Transverse colon (tissue), 4 donors: ENCODE data around the gene CSNK1A1L. TPM values are rescaled to one million over a fixed set of nuclear protein-coding genes. Genes with fewer than 3 reads are reported as not detected.

Experiments
- DNase-seq: peaks from one replicate; pipeline ENCODE4 v3.0.0-alpha.2; 2019
- H3K27ac ChIP-seq, 4 donors: fragments of 200-600 bp; sonication (generic); 2 replicates each; pipeline ENCODE4 v1.5.1; 2016 to 2018; ENCODE audit warnings: inconsistent platforms in 4 of 4
- H3K27me3 ChIP-seq: fragments of 200-600 bp; sonication (generic); 2 replicates; pipeline ENCODE4 v1.5.1; 2017; ENCODE audit warnings: inconsistent platforms
- H3K36me3 ChIP-seq, 4 donors: fragments of 200-600 bp; sonication (generic); 2 replicates each; pipeline ENCODE4 v1.5.1; 2017 to 2019; ENCODE audit warnings: inconsistent platforms in 4 of 4
- H3K4me1 ChIP-seq, 4 donors: fragments of 200-600 bp; sonication (generic); 2 replicates each; pipeline ENCODE4 v1.5.1; 2017 to 2020; ENCODE audit warnings: inconsistent platforms in 4 of 4
- H3K4me3 ChIP-seq, 4 donors: fragments of 200-600 bp; sonication (generic); 1 replicate in 1 of 4; 2 replicates in 3 of 4; pipeline versions ENCODE4 v1.5.1 to v1.6.1; 2017 to 2019; ENCODE audit warnings: inconsistent platforms in 4 of 4
- H3K9me3 ChIP-seq, 2 donors: fragments of 200-600 bp; sonication (generic); 2 replicates each; pipeline ENCODE4 v1.5.1; 2017 to 2019; ENCODE audit warnings: inconsistent platforms in 2 of 2
- CTCF ChIP-seq, 5 experiments: fragments of 200-600 bp in 3 of 5; fragments of 450-650 bp in 2 of 5; sonication (generic) in 3 of 5; IDR thresholded peaks; 1 replicate in 2 of 5; 2 replicates in 3 of 5; pipeline ENCODE4 v1.5.1; 2016 to 2017; ENCODE audit warnings: antibody characterized with exemption in 5 of 5, inconsistent platforms in 3 of 5, mild to moderate bottlenecking in 2 of 5, moderate library complexity in 1 of 5
- EP300 ChIP-seq: sonication (generic); formaldehyde crosslinking; IDR thresholded peaks from one replicate; pipeline ENCODE4 v1.6.1; 2017; ENCODE audit warnings: antibody characterized with exemption, low read depth
- POLR2A ChIP-seq: fragments of 450-650 bp; IDR thresholded peaks from one replicate; pipeline ENCODE4 v1.6.1; 2016; ENCODE audit warnings: antibody characterized with exemption, mild to moderate bottlenecking, moderate library complexity
- POLR2AphosphoS5 ChIP-seq, 3 donors: sonication (generic); formaldehyde crosslinking; IDR thresholded peaks; one replicate each; pipeline ENCODE4 v1.6.1; 2016; ENCODE audit warnings: antibody characterized with exemption in 3 of 3
- WGBS, 2 donors: methylation state at CpG; one replicate each; pipeline ENCODE4 v1.1.5; 2018; ENCODE audit warnings: low coverage in 1 of 2; 5-methylcytosine and 5-hydroxymethylcytosine counted together
- in situ Hi-C, 4 donors: fragments of 200-750 bp; cut with MboI; loops; one replicate each; pipeline versions ENCODE4 v1.15.0 to v1.15.1; 2017; ENCODE audit warnings: low sequenced_read_pairs in 3 of 4, low pct_ligation_motif_present in 1 of 4, low pct_unique_long_range_greater_than_20kb in 1 of 4
- intact Hi-C: fragments of 100-400 bp; cut with DNase I; formaldehyde crosslinking; loops from one replicate; pipeline ENCODE4 v1.15.1; 2023; ENCODE audit warnings: low total_unique reads
- total RNA-seq, 4 donors: library from RNA; depleted of rRNA; stranded (reverse); fragments of >200 nt; gene quantifications; one replicate each; pipeline ENCODE4 v1.1.0, GENCODE V29; 2016

CSNK1A1L gene
- total RNA-seq, 4 donors from 2014 or later, result not detected

GRCh38 chr13:37106642-37107041 is 1.2 kb upstream of the CSNK1A1L start:
- intact Hi-C loops (loop anchor here (10.0 kb wide), 1 partner anchor 498 kb away; no protein-coding TSS in a partner anchor), in situ Hi-C loops (loop anchor here in 2 of 4 donors (10.0 to 25.0 kb wide), 2 partner anchors 498 to 506 kb away; no protein-coding TSS in a partner anchor)
- H3K27ac ChIP-seq, result no peak overlapping the region
- 43 to 69% methylated on average over 2 of the region's 2 CpGs for WGBS, 2 donors
- no peak for DNase-seq
- H3K27me3 ChIP-seq, result no peaks in the 10 kb centered on the region
- TF ChIP-seq EP300 (no peak), POLR2AphosphoS5 (IDR thresholded peaks at IDR 0.05) (no peak), CTCF (IDR thresholded peaks at IDR 0.05) (no peak), POLR2A (no peak)
- peaks cover 0 to 3% (median 0%) of the 10 kb centered on the region in 4 donors for H3K4me1 ChIP-seq
- H3K4me3 ChIP-seq, result no peak overlapping the region
- no peaks in the 10 kb centered on the region for H3K36me3 ChIP-seq
- H3K9me3 ChIP-seq, result no peaks in the 10 kb centered on the region

DNA sequence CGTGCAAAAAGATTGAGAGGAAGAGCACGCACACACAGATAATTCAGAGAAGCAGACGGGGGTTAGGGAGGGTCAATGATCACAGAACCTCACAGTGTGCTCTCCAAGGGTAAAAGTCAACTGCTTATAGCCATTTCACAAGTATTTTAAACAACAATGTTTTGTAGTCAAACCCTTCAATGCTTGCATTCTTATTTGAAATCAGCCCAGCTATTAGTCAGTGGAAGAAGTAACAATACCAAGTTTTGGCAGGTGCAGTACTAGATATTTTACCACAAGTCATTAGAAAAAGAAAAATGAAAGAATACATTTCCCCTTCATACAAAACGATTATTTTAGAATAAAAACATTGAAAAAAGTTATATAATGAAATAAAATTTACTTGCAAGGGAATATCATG is 2.6 kb downstream of the CSNK1A1L start:
- no peak for TF ChIP-seq POLR2AphosphoS5 (IDR thresholded peaks at IDR 0.05)
- no peak for TF ChIP-seq POLR2A
- TF ChIP-seq EP300, result no peak
- no peak for TF ChIP-seq CTCF (IDR thresholded peaks at IDR 0.05)

DNA sequence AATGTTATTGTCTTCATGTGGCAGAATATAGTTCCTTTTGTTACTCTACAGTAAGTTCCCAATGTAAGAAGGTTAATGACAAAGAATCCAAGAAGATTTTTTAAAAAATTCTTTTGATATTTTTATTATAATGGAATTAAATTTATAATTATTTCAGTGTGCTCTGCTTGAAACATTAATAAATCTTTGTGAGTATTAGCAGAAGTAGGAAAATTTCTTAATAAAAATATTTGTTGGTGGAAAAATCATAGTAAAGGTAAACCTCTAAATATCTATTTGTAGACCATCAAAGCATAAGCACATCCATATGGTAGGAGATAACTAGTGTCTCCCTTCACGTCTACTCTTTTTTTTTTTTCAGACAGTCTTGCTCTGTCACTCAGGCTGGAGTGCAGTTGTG is 4.3 kb downstream of the CSNK1A1L start:
- no peak overlapping the region for H3K27ac ChIP-seq
- TF ChIP-seq EP300 (no peak), POLR2A (no peak), CTCF (IDR thresholded peaks at IDR 0.05) (no peak), POLR2AphosphoS5 (IDR thresholded peaks at IDR 0.05) (no peak)
- H3K9me3 ChIP-seq, result no peaks in the 10 kb centered on the region
- in situ Hi-C loops (loop anchor here in 2 of 4 donors (10.0 to 25.0 kb wide), 2 partner anchors 504 to 511 kb away; no protein-coding TSS in a partner anchor), intact Hi-C loops (loop anchor here (10.0 kb wide), 1 partner anchor 504 kb away; no protein-coding TSS in a partner anchor)
- H3K27me3 ChIP-seq, result no peaks in the 10 kb centered on the region
- H3K4me3 ChIP-seq, result no peak overlapping the region
- no peak for DNase-seq
- no peaks in the 10 kb centered on the region for H3K36me3 ChIP-seq
- H3K4me1 ChIP-seq, result no peaks in the 10 kb centered on the region
- WGBS, 2 donors, result 39 to 43% methylated on average over 1 of the region's 1 CpG

More for the DNA sequence above, 2.6 kb downstream of the CSNK1A1L start:
- no peak for DNase-seq
- in situ Hi-C loops, result loop anchor here in 2 of 4 donors (10.0 to 25.0 kb wide), 2 partner anchors 502 to 509 kb away; no protein-coding TSS in a partner anchor
- Histone ChIP-seq H3K4me1 (no peaks in the 10 kb centered on the region), H3K27me3 (no peaks in the 10 kb centered on the region), H3K27ac (no peak overlapping the region), H3K36me3 (no peaks in the 10 kb centered on the region), H3K9me3 (no peaks in the 10 kb centered on the region), H3K4me3 (no peak overlapping the region)
- intact Hi-C loops, result loop anchor here (10.0 kb wide), 1 partner anchor 502 kb away; no protein-coding TSS in a partner anchor
- 57 to 65% methylated on average over 4 of the region's 4 CpGs for WGBS, 2 donors

- intact Hi-C loops (loop anchor here (10.0 kb wide), 1 partner anchor 504 kb away; no protein-coding TSS in a partner anchor), in situ Hi-C loops (loop anchor here in 2 of 4 donors (10.0 to 25.0 kb wide), 2 partner anchors 504 to 512 kb away; no protein-coding TSS in a partner anchor)
- Histone ChIP-seq H3K4me3 (no peak overlapping the region), H3K9me3 (no peaks in the 10 kb centered on the region), H3K27me3 (no peaks in the 10 kb centered on the region), H3K36me3 (no peaks in the 10 kb centered on the region), H3K27ac (no peak overlapping the region), H3K4me1 (no peaks in the 10 kb centered on the region)
- no peak for DNase-seq
- TF ChIP-seq POLR2A (no peak), POLR2AphosphoS5 (IDR thresholded peaks at IDR 0.05) (no peak), EP300 (no peak), CTCF (IDR thresholded peaks at IDR 0.05) (no peak)
These were observed 4.7 kb downstream of the CSNK1A1L start for GRCh38 chr13:37100731-37101130.
